IMR-90 (cell line): ENCODE results near the gene RPUSD4. TPM values are rescaled to one million over a fixed set of nuclear protein-coding genes. Genes with fewer than 3 reads are reported as not detected.

ENCODE experiments used
- ATAC-seq: fragments of 200-7000 bp; cut with Tn5 transposase; 2 replicates; pipeline ENCODE4 v1.9.1; 2020; ENCODE audit warnings: low read depth, mild to moderate bottlenecking, moderate library complexity
- BruUV-seq: library from RNA; stranded (reverse); fragments of 400-500 nt; replicated peaks from 2 replicates; lab custom pipeline; 2021; lab: Mats Ljungman, UMichigan
- CTCF ChIA-PET: fragments of 300-600 bp; formaldehyde crosslinking; extraction: SDS; loops from one replicate; lab custom pipeline; 2021; ENCODE audit warnings: antibody characterized with exemption; lab: Yijun Ruan, JAX
- POLR2A ChIA-PET: fragments of 300-600 bp; sonication (Branson Sonifier 250); formaldehyde crosslinking; loops from one replicate; lab custom pipeline; 2022; ENCODE audit warnings: antibody characterized with exemption; ENCODE audit not compliant: unreplicated experiment; lab: Charles Lee
- DNase-seq: peaks from one replicate; pipeline ENCODE4 v3.0.0; 2013
- H2AFZ ChIP-seq: replicated peaks from 2 replicates; pipeline ENCODE3; 2013; ENCODE audit warnings: low read length, mild to moderate bottlenecking; ENCODE audit not compliant: poor library complexity
- H2AK5ac ChIP-seq: 2 replicates; pipeline ENCODE4 v1.6.1; 2013; ENCODE audit warnings: low read depth, low read length, inconsistent platforms
- H2AK9ac ChIP-seq: replicated peaks from 2 replicates; pipeline ENCODE3; 2013; ENCODE audit warnings: mild to moderate bottlenecking, low read depth, low read length, moderate library complexity; ENCODE audit not compliant: poor library complexity
- H2BK120ac ChIP-seq: 2 replicates; pipeline ENCODE4 v1.6.1; 2013; ENCODE audit warnings: low read depth, low read length, inconsistent platforms
- H2BK15ac ChIP-seq: 3 replicates; pipeline ENCODE4 v1.6.1; 2013; ENCODE audit warnings: low read depth, low read length, inconsistent platforms
- H2BK20ac ChIP-seq: 2 replicates; pipeline ENCODE4 v1.6.1; 2013; ENCODE audit warnings: low read depth, mild to moderate bottlenecking, inconsistent platforms, low read length, moderate library complexity
- H2BK5ac ChIP-seq: 2 replicates; pipeline ENCODE4 v1.6.1; 2013; ENCODE audit warnings: mild to moderate bottlenecking, low read depth, low read length, inconsistent platforms; ENCODE audit not compliant: poor library complexity, severe bottlenecking
- H3K14ac ChIP-seq: replicated peaks from 2 replicates; pipeline ENCODE4 v1.6.1; 2013; ENCODE audit warnings: low read depth, low read length, inconsistent platforms
- H3K18ac ChIP-seq: 2 replicates; pipeline ENCODE4 v1.6.1; 2013; ENCODE audit warnings: low read depth, low read length, control low read depth
- H3K23ac ChIP-seq: 2 replicates; pipeline ENCODE4 v1.6.1; 2013; ENCODE audit warnings: low read depth, low read length, inconsistent platforms
- H3K27ac ChIP-seq: 2 replicates; pipeline ENCODE4 v1.5.1; 2013; ENCODE audit warnings: mild to moderate bottlenecking, control low read depth, low read length; ENCODE audit not compliant: insufficient read depth
- H3K27me3 ChIP-seq: 2 replicates; pipeline ENCODE4 v1.6.1; 2013; ENCODE audit warnings: low read length; ENCODE audit not compliant: control insufficient read depth, insufficient read depth
- H3K36me3 ChIP-seq: 2 replicates; pipeline ENCODE4 v1.6.1; 2013; ENCODE audit warnings: low read length, mixed read lengths; ENCODE audit not compliant: control insufficient read depth, insufficient read depth
- H3K4ac ChIP-seq: 2 replicates; pipeline ENCODE4 v1.6.1; 2013; ENCODE audit warnings: low read depth, low read length, inconsistent platforms
- H3K4me1 ChIP-seq: 2 replicates; pipeline ENCODE4 v1.6.1; 2013; ENCODE audit warnings: low read length, mixed read lengths; ENCODE audit not compliant: control insufficient read depth, insufficient read depth
- H3K4me2 ChIP-seq: 2 replicates; pipeline ENCODE4 v1.6.1; 2013; ENCODE audit warnings: low read depth, mild to moderate bottlenecking, control low read depth, low read length, moderate library complexity
- H3K4me3 ChIP-seq: 2 replicates; pipeline ENCODE4 v1.5.1; 2013; ENCODE audit warnings: low read depth, mild to moderate bottlenecking, control low read depth, low read length, moderate library complexity; ENCODE audit not compliant: insufficient read depth
- H3K56ac ChIP-seq: 2 replicates; pipeline ENCODE4 v1.6.1; 2013; ENCODE audit warnings: low read length, inconsistent platforms; ENCODE audit not compliant: insufficient read depth; ENCODE audit errors: extremely low read depth
- H3K79me1 ChIP-seq, 2 experiments: 2 replicates each; pipeline ENCODE4 v1.6.1; 2013; ENCODE audit warnings: low read length in 2 of 2, inconsistent platforms in 1 of 2, low read depth in 1 of 2
- H3K9ac ChIP-seq: 2 replicates; pipeline ENCODE4 v1.6.1; 2013; ENCODE audit warnings: low read depth, low read length, control low read depth
- H3K9me1 ChIP-seq: 2 replicates; pipeline ENCODE4 v1.6.1; 2013; ENCODE audit warnings: low read length, inconsistent platforms; ENCODE audit not compliant: insufficient read depth
- H3K9me3 ChIP-seq: 2 replicates; pipeline ENCODE4 v1.6.1; 2013; ENCODE audit warnings: low read length; ENCODE audit not compliant: control insufficient read depth, insufficient read depth
- H4K20me1 ChIP-seq: 2 replicates; pipeline ENCODE4 v1.6.1; 2013; ENCODE audit warnings: low read length, inconsistent platforms; ENCODE audit not compliant: insufficient read depth
- H4K5ac ChIP-seq: 2 replicates; pipeline ENCODE4 v1.6.1; 2013; ENCODE audit warnings: mild to moderate bottlenecking, low read depth, low read length, control low read depth
- H4K8ac ChIP-seq, 2 experiments: 2 replicates each; pipeline ENCODE4 v1.6.1; 2013; ENCODE audit warnings: low read depth in 2 of 2, low read length in 2 of 2, control low read depth in 1 of 2, inconsistent platforms in 1 of 2
- H4K91ac ChIP-seq: 2 replicates; pipeline ENCODE4 v1.6.1; 2013; ENCODE audit warnings: low read depth, low read length, inconsistent platforms; ENCODE audit not compliant: insufficient read depth
- NFE2L2 ChIP-seq: fragments of 150-350 bp; IDR thresholded peaks from 2 replicates; pipeline ENCODE4 v1.6.1; 2016; ENCODE audit warnings: low read depth, mild to moderate bottlenecking, low read length
- WGBS, 2 experiments: methylation state at CpG; one replicate each; pipeline versions ENCODE4 v1.1.5 to v1.1.7; 2013; ENCODE audit warnings: missing lambda C conversion rate in 2 of 2; ENCODE audit not compliant: insufficient read length in 1 of 2; ENCODE audit errors: extremely low coverage in 2 of 2; 5-methylcytosine and 5-hydroxymethylcytosine counted together
- dilution Hi-C: fragments of 300-500 bp; cut with HindIII; formaldehyde crosslinking; loops from one replicate; pipeline ENCODE4 v1.14.3; 2018; ENCODE audit warnings: low sequenced_read_pairs; ENCODE audit not compliant: unreplicated experiment
- in situ Hi-C: fragments of 300-500 bp; cut with MboI; formaldehyde crosslinking; loops from 3 replicates; pipeline ENCODE4 v1.14.3; 2019; ENCODE audit warnings: low sequenced_read_pairs, inconsistent platforms, mixed read lengths
- intact Hi-C: fragments of 100-400 bp; cut with micrococcal nuclease; formaldehyde crosslinking; loops from 2 replicates; pipeline ENCODE4 v1.10.0; 2022
- polyA plus RNA-seq, 3 experiments: library from polyadenylated mRNA; depleted of rRNA; stranded (reverse); fragments of >200 nt; gene quantifications; 2 replicates each; pipeline ENCODE4 v1.2.3, GENCODE V29; 2012; ENCODE audit warnings: low replicate concordance in 1 of 3
- total RNA-seq: library from RNA; depleted of rRNA; stranded (reverse); fragments of >200 nt; gene quantifications from 2 replicates; pipeline ENCODE4 v1.2.3, GENCODE V29; 2012

Gene RPUSD4
- total and polyA plus RNA-seq, 2 of the 4 experiments (the other 2 are of a cell fraction), result 22.1 to 30.6 TPM

DNA sequence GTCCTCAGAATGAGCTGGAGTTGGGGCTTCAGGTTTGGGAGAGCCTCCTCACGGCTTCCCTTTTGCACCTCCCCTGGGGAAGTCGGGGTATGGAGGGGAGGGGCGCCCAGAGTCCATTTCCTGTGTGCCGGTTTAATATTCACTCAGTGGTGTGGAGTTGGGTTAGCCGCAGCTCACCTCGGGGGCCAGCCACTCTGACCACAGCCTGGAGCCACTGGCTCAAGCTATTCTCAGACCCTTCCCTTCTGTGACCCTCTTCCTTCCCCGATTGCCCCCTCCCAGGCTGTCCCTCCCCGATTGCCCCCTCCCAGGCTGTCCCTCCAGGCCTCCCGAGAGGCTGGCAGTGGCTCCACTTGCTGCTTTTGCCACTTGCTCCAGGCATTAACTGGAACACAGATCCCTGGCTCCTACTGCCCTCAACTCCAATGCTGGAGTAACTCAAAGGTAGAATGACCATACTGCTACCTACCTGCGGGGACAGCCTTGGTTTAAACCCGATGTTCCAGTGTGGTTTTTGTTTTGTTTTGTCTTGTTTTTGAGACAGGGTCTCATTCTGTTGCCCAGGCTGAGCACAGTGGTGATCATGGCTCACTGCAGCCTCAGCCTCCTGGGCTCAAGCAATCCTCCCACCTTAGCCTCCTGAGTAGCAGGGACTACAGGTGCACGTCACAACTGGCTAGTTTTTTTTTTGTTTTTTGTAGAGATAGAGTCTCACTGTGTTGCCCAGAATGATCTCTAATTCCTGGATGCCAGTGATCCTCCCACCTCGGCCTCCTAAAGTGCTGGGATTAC lies 29.3 kb downstream of the RPUSD4 start:
- CTCF ChIA-PET, result no interaction called here
- H3K14ac ChIP-seq, result no peak overlapping the region
- H3K36me3 ChIP-seq, result no peaks in the 10 kb centered on the region
- no peaks in the 10 kb centered on the region; the same call in 1 of the 2 replicates for H3K9me1 ChIP-seq
- intact Hi-C loops, result no loop called here
- ATAC-seq (no peak), DNase-seq (no peak)
- H2BK5ac ChIP-seq, result no peak overlapping the region
- no peak overlapping the region for H3K27ac ChIP-seq
- BruUV-seq, result no TSS peak
- H2BK20ac ChIP-seq, result no peak overlapping the region
- H2AK9ac ChIP-seq, result no peak overlapping the region
- no peak overlapping the region for H4K5ac ChIP-seq
- dilution Hi-C loops, result no loop called here
- no peak overlapping the region for H3K18ac ChIP-seq
- H2BK15ac ChIP-seq, result no peak overlapping the region
- H3K4me2 ChIP-seq, result no peak overlapping the region
- H3K23ac ChIP-seq, result no peak overlapping the region
- no peak overlapping the region for H3K4me3 ChIP-seq
- H4K91ac ChIP-seq, result no peak overlapping the region
- no peak for TF ChIP-seq NFE2L2
- no peak overlapping the region for H2BK120ac ChIP-seq
- no peaks in the 10 kb centered on the region for H4K20me1 ChIP-seq
- H4K8ac ChIP-seq, result no peak overlapping the region
- in situ Hi-C loops, result no loop called here
- no peaks in the 10 kb centered on the region for H3K79me1 ChIP-seq
- WGBS, 2 experiments, result no CpG with 5 or more reads among the region's 13 CpGs
- peaks cover 11% of the 10 kb centered on the region for H3K27me3 ChIP-seq
- H3K4me1 ChIP-seq, result no peaks in the 10 kb centered on the region
- H2AK5ac ChIP-seq, result no peak overlapping the region
- H3K56ac ChIP-seq, result no peak overlapping the region
- POLR2A ChIA-PET, result no interaction called here
- no peak overlapping the region for H3K9ac ChIP-seq
- H2AFZ ChIP-seq, result no peak overlapping the region
- no peak overlapping the region for H3K4ac ChIP-seq
- H3K9me3 ChIP-seq, result peaks cover 2% of the 10 kb centered on the region; the same call in 1 of the 2 replicates
